AG04450 (cell line): ENCODE results near the gene IFITM1. TPM values are rescaled to one million over a fixed set of nuclear protein-coding genes. Genes with fewer than 3 reads are reported as not detected.
"Not testable (repeated sequence)": the region's sequence is repeated elsewhere in the genome, so short reads cannot be mapped to it uniquely, and the experiment has no call there.

ENCODE experiments used
- CTCF ChIA-PET: fragments of 300-600, 350-600 bp; formaldehyde crosslinking; extraction: SDS; loops from one replicate; lab custom pipeline; 2022; ENCODE audit warnings: antibody characterized with exemption, inconsistent platforms; lab: Charles Lee
- POLR2A ChIA-PET: fragments of 350-600 bp; formaldehyde crosslinking; extraction: SDS; loops from one replicate; lab custom pipeline; 2021; ENCODE audit warnings: antibody characterized with exemption, inconsistent platforms; lab: Yijun Ruan, JAX
- DNase-seq: peaks from one replicate; pipeline ENCODE4 v3.0.0-alpha.2; 2011; ENCODE audit warnings: low read depth, low spot score
- H3K27ac ChIP-seq: one replicate; pipeline ENCODE4 v1.5.1; 2012; ENCODE audit warnings: low read depth, low read length, control low read depth
- H3K27me3 ChIP-seq: one replicate; pipeline ENCODE4 v1.6.0; 2012; ENCODE audit warnings: low read length; ENCODE audit not compliant: control insufficient read depth, insufficient read depth
- H3K4me3 ChIP-seq: 2 replicates; pipeline ENCODE4 v1.5.1; 2011; ENCODE audit warnings: mild to moderate bottlenecking, low read depth, low read length, control low read depth
- H3K9me3 ChIP-seq: 2 replicates; pipeline ENCODE4 v1.5.1; 2012; ENCODE audit warnings: low read length; ENCODE audit not compliant: control insufficient read depth, insufficient read depth
- CTCF ChIP-seq: IDR thresholded peaks from 2 replicates; pipeline ENCODE4 v1.5.1; 2011; ENCODE audit warnings: low read depth, low read length, control low read depth, inconsistent platforms
- polyA plus RNA-seq: library from polyadenylated mRNA; depleted of rRNA; stranded (reverse); fragments of >200 nt; gene quantifications from 2 replicates; pipeline ENCODE4 v1.2.3, GENCODE V29; 2011

IFITM1 gene
- polyA plus RNA-seq, 1 experiment, result 62.1 TPM

GRCh38 chr11:327581-327923 lies 13.7 kb downstream of the IFITM1 start:
- POLR2A ChIA-PET, result no interaction called here

GRCh38 chr11:328012-328411 lies 14.2 kb downstream of the IFITM1 start:
- no peaks in the 10 kb centered on the region for H3K27me3 ChIP-seq
- CTCF ChIA-PET, result interaction anchor here (0.6 kb wide), 1 partner anchor 12 kb away, joined by 3 read pairs; no protein-coding TSS in a partner anchor
- H3K4me3 ChIP-seq, result no peak overlapping the region
- TF ChIP-seq CTCF, result no peak
- peaks cover 13% of the 10 kb centered on the region for H3K9me3 ChIP-seq
- no peak overlapping the region for H3K27ac ChIP-seq
- DNase-seq, result no peak
- POLR2A ChIA-PET, result no interaction called here

More at GRCh38 chr11:327581-327923, 13.7 kb downstream of the IFITM1 start:
- H3K27me3 ChIP-seq, result no peaks in the 10 kb centered on the region
- H3K4me3 ChIP-seq, result no peak overlapping the region
- H3K9me3 ChIP-seq, result peaks cover 9% of the 10 kb centered on the region
- DNase-seq, result no peak
- no peak for TF ChIP-seq CTCF
- no peak overlapping the region for H3K27ac ChIP-seq
- CTCF ChIA-PET, result interaction anchor here (0.6 kb wide), 1 partner anchor 13 kb away, joined by 3 read pairs; no protein-coding TSS in a partner anchor

- H3K4me3 ChIP-seq, POLR2A ChIA-PET, DNase-seq, H3K27me3 ChIP-seq, H3K27ac ChIP-seq: not testable (repeated sequence)
- CTCF ChIA-PET, result interaction anchor here (1.1 kb wide), 1 partner anchor 17 kb away, joined by 3 read pairs; no protein-coding TSS in a partner anchor
- peaks cover 16% of the 10 kb centered on the region for H3K9me3 ChIP-seq
Observed at GRCh38 chr11:328516-329100, 14.8 kb downstream of the IFITM1 start.

- CTCF ChIA-PET, result interaction anchor here (1.1 kb wide), 1 partner anchor 16 kb away, joined by 3 read pairs; no protein-coding TSS in a partner anchor
- no peak for TF ChIP-seq CTCF
- Histone ChIP-seq H3K27ac (no peak overlapping the region), H3K4me3 (no peak overlapping the region), H3K27me3 (no peaks in the 10 kb centered on the region), H3K9me3 (peaks cover 16% of the 10 kb centered on the region)
- POLR2A ChIA-PET, result interaction anchor here (1.1 kb wide), 1 partner anchor 26 kb away, joined by 3 read pairs; no protein-coding TSS in a partner anchor
- no peak for DNase-seq
Observed at GRCh38 chr11:329886-330253, 16.0 kb downstream of the IFITM1 start.

GRCh38 chr11:330307-330693 lies 16.5 kb downstream of the IFITM1 start:
- no peak overlapping the region for H3K4me3 ChIP-seq
- peaks cover 16% of the 10 kb centered on the region for H3K9me3 ChIP-seq
- no peaks in the 10 kb centered on the region for H3K27me3 ChIP-seq
- CTCF ChIA-PET, result no interaction called here
- POLR2A ChIA-PET, result interaction anchor here (1.1 kb wide), 1 partner anchor 25 kb away, joined by 3 read pairs; no protein-coding TSS in a partner anchor
- TF ChIP-seq CTCF, result no peak
- DNase-seq, result no peak
- no peak overlapping the region for H3K27ac ChIP-seq
